HCT116 (cell line): Measurements from ENCODE around the gene TRPT1.

Experiments
- ATF3 ChIP-seq: IDR thresholded peaks from 2 replicates; pipeline ENCODE4 v1.6.1; 2012
- ELF1 ChIP-seq: IDR thresholded peaks from 2 replicates; pipeline ENCODE4 v1.6.1; 2012; ENCODE audit warnings: low read depth, borderline replicate concordance
- EZH2 ChIP-seq: fragments of 200-600 bp; sonication (generic); IDR thresholded peaks from 2 replicates; pipeline ENCODE4 v1.6.1; 2017; ENCODE audit warnings: antibody characterized with exemption, mixed run types
- EZH2phosphoT487 ChIP-seq: fragments of 200-600 bp; IDR thresholded peaks from 2 replicates; pipeline ENCODE4 v1.6.1; 2018; ENCODE audit warnings: antibody characterized with exemption, borderline replicate concordance
- JUND ChIP-seq: IDR thresholded peaks from 2 replicates; pipeline ENCODE4 v1.6.1; 2012
- POLR2A ChIP-seq: IDR thresholded peaks from 2 replicates; pipeline ENCODE4 v1.7.0; 2011; ENCODE audit warnings: borderline replicate concordance; ENCODE audit not compliant: insufficient read depth, insufficient read length; ENCODE audit errors: extremely low read depth
- POLR2AphosphoS5 ChIP-seq: IDR thresholded peaks from 2 replicates; pipeline ENCODE4 v1.6.1; 2011; ENCODE audit warnings: mild to moderate bottlenecking, low read depth, low read length, moderate library complexity
- RAD21 ChIP-seq: IDR thresholded peaks from 2 replicates; pipeline ENCODE4 v1.6.1; 2012; ENCODE audit warnings: low read depth, mild to moderate bottlenecking
- SP1 ChIP-seq: IDR thresholded peaks from 2 replicates; pipeline ENCODE4 v1.6.1; 2012; ENCODE audit warnings: low read depth
- YY1 ChIP-seq: IDR thresholded peaks from 2 replicates; pipeline ENCODE4 v1.6.1; 2011; ENCODE audit warnings: low read length, low read depth, moderate library complexity, mild to moderate bottlenecking; ENCODE audit not compliant: insufficient replicate concordance; ENCODE audit errors: extremely low read depth
- TF ChIP-seq, protein P1 (sequence below), 3 experiments: fragments of 200-600 bp in 1 of 3; sonication (generic) in 1 of 3; IDR thresholded peaks in 2 of 3; conservative IDR thresholded peaks in 1 of 3; 2 replicates each; pipeline ENCODE4 v1.5.1; 2012 to 2017; ENCODE audit warnings: low read depth in 2 of 3, low read length in 2 of 3, antibody characterized with exemption in 1 of 3, borderline replicate concordance in 1 of 3, control low read depth in 1 of 3, mild to moderate bottlenecking in 1 of 3, mixed read lengths in 1 of 3, mixed run types in 1 of 3, moderate library complexity in 1 of 3; ENCODE audit not compliant: insufficient read depth in 1 of 3
- TF ChIP-seq, protein P2 (sequence below): IDR thresholded peaks from 2 replicates; pipeline ENCODE4 v1.6.1; 2012; ENCODE audit warnings: low read depth
- TF ChIP-seq, protein P3 (sequence below): IDR thresholded peaks from 2 replicates; pipeline ENCODE4 v1.6.1; 2012

GRCh38 chr11:64230985-64231365 is 5.0 kb upstream of the TRPT1 start:
- TF ChIP-seq EZH2 (no peak), POLR2AphosphoS5 (no peak), POLR2A (no peak), SP1 (no peak), YY1 (no peak), RAD21 (no peak), ELF1 (no peak), ATF3 (no peak), JUND (no peak), EZH2phosphoT487 (no peak)
- TF ChIP-seq, protein P1, sequence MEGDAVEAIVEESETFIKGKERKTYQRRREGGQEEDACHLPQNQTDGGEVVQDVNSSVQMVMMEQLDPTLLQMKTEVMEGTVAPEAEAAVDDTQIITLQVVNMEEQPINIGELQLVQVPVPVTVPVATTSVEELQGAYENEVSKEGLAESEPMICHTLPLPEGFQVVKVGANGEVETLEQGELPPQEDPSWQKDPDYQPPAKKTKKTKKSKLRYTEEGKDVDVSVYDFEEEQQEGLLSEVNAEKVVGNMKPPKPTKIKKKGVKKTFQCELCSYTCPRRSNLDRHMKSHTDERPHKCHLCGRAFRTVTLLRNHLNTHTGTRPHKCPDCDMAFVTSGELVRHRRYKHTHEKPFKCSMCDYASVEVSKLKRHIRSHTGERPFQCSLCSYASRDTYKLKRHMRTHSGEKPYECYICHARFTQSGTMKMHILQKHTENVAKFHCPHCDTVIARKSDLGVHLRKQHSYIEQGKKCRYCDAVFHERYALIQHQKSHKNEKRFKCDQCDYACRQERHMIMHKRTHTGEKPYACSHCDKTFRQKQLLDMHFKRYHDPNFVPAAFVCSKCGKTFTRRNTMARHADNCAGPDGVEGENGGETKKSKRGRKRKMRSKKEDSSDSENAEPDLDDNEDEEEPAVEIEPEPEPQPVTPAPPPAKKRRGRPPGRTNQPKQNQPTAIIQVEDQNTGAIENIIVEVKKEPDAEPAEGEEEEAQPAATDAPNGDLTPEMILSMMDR (IDR thresholded peaks at IDR 0.05 in 2 of 3, conservative IDR thresholded peaks at IDR 0.05 in 1 of 3; ENCODE audit: borderline replicate concordance in 1 of 3, insufficient read depth in 1 of 3, low read depth in 2 of 3, low read length in 2 of 3), result no peak
- TF ChIP-seq, protein P2, sequence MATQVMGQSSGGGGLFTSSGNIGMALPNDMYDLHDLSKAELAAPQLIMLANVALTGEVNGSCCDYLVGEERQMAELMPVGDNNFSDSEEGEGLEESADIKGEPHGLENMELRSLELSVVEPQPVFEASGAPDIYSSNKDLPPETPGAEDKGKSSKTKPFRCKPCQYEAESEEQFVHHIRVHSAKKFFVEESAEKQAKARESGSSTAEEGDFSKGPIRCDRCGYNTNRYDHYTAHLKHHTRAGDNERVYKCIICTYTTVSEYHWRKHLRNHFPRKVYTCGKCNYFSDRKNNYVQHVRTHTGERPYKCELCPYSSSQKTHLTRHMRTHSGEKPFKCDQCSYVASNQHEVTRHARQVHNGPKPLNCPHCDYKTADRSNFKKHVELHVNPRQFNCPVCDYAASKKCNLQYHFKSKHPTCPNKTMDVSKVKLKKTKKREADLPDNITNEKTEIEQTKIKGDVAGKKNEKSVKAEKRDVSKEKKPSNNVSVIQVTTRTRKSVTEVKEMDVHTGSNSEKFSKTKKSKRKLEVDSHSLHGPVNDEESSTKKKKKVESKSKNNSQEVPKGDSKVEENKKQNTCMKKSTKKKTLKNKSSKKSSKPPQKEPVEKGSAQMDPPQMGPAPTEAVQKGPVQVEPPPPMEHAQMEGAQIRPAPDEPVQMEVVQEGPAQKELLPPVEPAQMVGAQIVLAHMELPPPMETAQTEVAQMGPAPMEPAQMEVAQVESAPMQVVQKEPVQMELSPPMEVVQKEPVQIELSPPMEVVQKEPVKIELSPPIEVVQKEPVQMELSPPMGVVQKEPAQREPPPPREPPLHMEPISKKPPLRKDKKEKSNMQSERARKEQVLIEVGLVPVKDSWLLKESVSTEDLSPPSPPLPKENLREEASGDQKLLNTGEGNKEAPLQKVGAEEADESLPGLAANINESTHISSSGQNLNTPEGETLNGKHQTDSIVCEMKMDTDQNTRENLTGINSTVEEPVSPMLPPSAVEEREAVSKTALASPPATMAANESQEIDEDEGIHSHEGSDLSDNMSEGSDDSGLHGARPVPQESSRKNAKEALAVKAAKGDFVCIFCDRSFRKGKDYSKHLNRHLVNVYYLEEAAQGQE, result no peak
- TF ChIP-seq, protein P3, sequence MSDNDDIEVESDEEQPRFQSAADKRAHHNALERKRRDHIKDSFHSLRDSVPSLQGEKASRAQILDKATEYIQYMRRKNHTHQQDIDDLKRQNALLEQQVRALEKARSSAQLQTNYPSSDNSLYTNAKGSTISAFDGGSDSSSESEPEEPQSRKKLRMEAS, result no peak
